H9 (cell line): Measurements from ENCODE around the gene BLMH. TPM values are rescaled to one million over a fixed set of nuclear protein-coding genes. Genes with fewer than 3 reads are reported as not detected.

ENCODE experiments used
- DNase-seq: peaks from one replicate; pipeline ENCODE4 v3.0.0-alpha.2; 2017
- H2AFZ ChIP-seq: one replicate; pipeline ENCODE4 v1.6.1; 2013; ENCODE audit warnings: mild to moderate bottlenecking, low read length, control low read depth, moderate library complexity
- H2AK5ac ChIP-seq: 2 replicates; pipeline ENCODE4 v1.6.1; 2013; ENCODE audit warnings: low read length, control low read depth, mixed read lengths; ENCODE audit not compliant: insufficient read length
- H2BK120ac ChIP-seq: one replicate; pipeline ENCODE4 v1.6.1; 2013; ENCODE audit warnings: low read depth, mild to moderate bottlenecking, low read length, control low read depth, inconsistent platforms; ENCODE audit not compliant: poor library complexity, severe bottlenecking
- H2BK12ac ChIP-seq: 2 replicates; pipeline ENCODE4 v1.6.1; 2013; ENCODE audit warnings: low read length, control low read depth, mixed read lengths, low read depth; ENCODE audit not compliant: insufficient read length
- H2BK15ac ChIP-seq: 2 replicates; pipeline ENCODE4 v1.6.1; 2013; ENCODE audit warnings: low read depth, low read length, control low read depth
- H2BK20ac ChIP-seq: one replicate; pipeline ENCODE4 v1.6.1; 2013; ENCODE audit warnings: low read depth, mild to moderate bottlenecking, low read length, control low read depth, inconsistent platforms; ENCODE audit not compliant: poor library complexity, severe bottlenecking
- H2BK5ac ChIP-seq: 2 replicates; pipeline ENCODE4 v1.6.1; 2013; ENCODE audit warnings: low read length, control low read depth, mixed read lengths; ENCODE audit not compliant: insufficient read length
- H3K14ac ChIP-seq: 2 replicates; pipeline ENCODE4 v1.6.1; 2013; ENCODE audit warnings: low read length, control low read depth; ENCODE audit not compliant: insufficient read depth
- H3K18ac ChIP-seq: 2 replicates; pipeline ENCODE4 v1.6.1; 2013; ENCODE audit warnings: low read depth, mild to moderate bottlenecking, mixed read lengths, low read length, control low read depth; ENCODE audit not compliant: insufficient read length
- H3K23ac ChIP-seq: 2 replicates; pipeline ENCODE4 v1.6.1; 2013; ENCODE audit warnings: low read length, control low read depth, mixed read lengths, low read depth; ENCODE audit not compliant: insufficient read length
- H3K23me2 ChIP-seq: 2 replicates; pipeline ENCODE4 v1.6.1; 2013; ENCODE audit warnings: low read depth, mild to moderate bottlenecking, mixed read lengths, low read length, control low read depth; ENCODE audit not compliant: insufficient read length, poor library complexity, severe bottlenecking
- H3K27ac ChIP-seq: 2 replicates; pipeline ENCODE4 v1.5.1; 2013; ENCODE audit warnings: low read length, control low read depth, mixed read lengths, low read depth; ENCODE audit not compliant: insufficient read length
- H3K27me3 ChIP-seq: 2 replicates; pipeline ENCODE4 v1.6.1; 2013; ENCODE audit warnings: low read length, control low read depth, inconsistent platforms; ENCODE audit not compliant: insufficient read depth
- H3K4ac ChIP-seq: 2 replicates; pipeline ENCODE4 v1.6.1; 2013; ENCODE audit warnings: low read depth, mild to moderate bottlenecking, control low read depth, inconsistent platforms, low read length, moderate library complexity
- H3K4me1 ChIP-seq: 2 replicates; pipeline ENCODE4 v1.6.1; 2013; ENCODE audit warnings: low read length, control low read depth, inconsistent platforms; ENCODE audit not compliant: insufficient read depth
- H3K4me2 ChIP-seq: 2 replicates; pipeline ENCODE4 v1.6.1; 2013; ENCODE audit warnings: low read length, control low read depth, mixed read lengths; ENCODE audit not compliant: insufficient read length, insufficient read depth
- H3K56ac ChIP-seq: 2 replicates; pipeline ENCODE4 v1.6.1; 2013; ENCODE audit warnings: low read depth, mild to moderate bottlenecking, mixed read lengths, low read length, control low read depth; ENCODE audit not compliant: insufficient read length
- H3K79me1 ChIP-seq: 2 replicates; pipeline ENCODE4 v1.6.1; 2013; ENCODE audit warnings: low read depth, mild to moderate bottlenecking, moderate library complexity, low read length, control low read depth, inconsistent platforms; ENCODE audit not compliant: insufficient read depth, poor library complexity, severe bottlenecking
- H3K79me2 ChIP-seq: 2 replicates; pipeline ENCODE4 v1.6.1; 2013; ENCODE audit warnings: low read length, control low read depth, inconsistent platforms; ENCODE audit not compliant: insufficient read depth
- H3K9ac ChIP-seq: 2 replicates; pipeline ENCODE4 v1.6.1; 2013; ENCODE audit warnings: low read length, control low read depth, mixed read lengths; ENCODE audit not compliant: insufficient read length; ENCODE audit errors: extremely low read depth
- H3K9me3 ChIP-seq: one replicate; pipeline ENCODE4 v1.6.1; 2013; ENCODE audit warnings: low read depth, low read length, inconsistent platforms; ENCODE audit not compliant: control insufficient read depth
- H3T11ph ChIP-seq: one replicate; pipeline ENCODE4 v1.6.1; 2013; ENCODE audit warnings: mild to moderate bottlenecking, low read length, control low read depth, inconsistent platforms
- H4K20me1 ChIP-seq: one replicate; pipeline ENCODE4 v1.6.1; 2013; ENCODE audit not compliant: control insufficient read depth, insufficient read length, insufficient read depth
- H4K5ac ChIP-seq: 2 replicates; pipeline ENCODE4 v1.6.1; 2013; ENCODE audit warnings: low read depth, mild to moderate bottlenecking, mixed read lengths, low read length, control low read depth; ENCODE audit not compliant: insufficient read length
- H4K8ac ChIP-seq: replicated peaks from 2 replicates; pipeline ENCODE4 v1.6.1; 2013; ENCODE audit warnings: low read length, control low read depth, mixed read lengths, low read depth; ENCODE audit not compliant: insufficient read length
- H4K91ac ChIP-seq: 2 replicates; pipeline ENCODE4 v1.6.1; 2013; ENCODE audit warnings: low read depth, mild to moderate bottlenecking, moderate library complexity, mixed read lengths, low read length, control low read depth; ENCODE audit not compliant: insufficient read length
- H3K27ac Mint-ChIP-seq, 3 experiments: 2 replicates in 2 of 3; 3 replicates in 1 of 3; pipeline ENCODE4 v1.8.0; 2020 to 2021; ENCODE audit warnings: mixed read lengths in 3 of 3, mild to moderate bottlenecking in 1 of 3, moderate library complexity in 1 of 3
- H3K27me3 Mint-ChIP-seq: 2 replicates; pipeline ENCODE4 v1.8.0; 2021; ENCODE audit warnings: low read depth, mild to moderate bottlenecking, moderate library complexity, mixed read lengths
- H3K36me3 Mint-ChIP-seq, 3 experiments: 2 replicates in 2 of 3; 3 replicates in 1 of 3; pipeline ENCODE4 v1.8.0; 2020 to 2021; ENCODE audit warnings: low read depth in 3 of 3, mixed read lengths in 3 of 3; ENCODE audit not compliant: insufficient read depth in 1 of 3
- H3K4me1 Mint-ChIP-seq, 2 experiments: 2 replicates each; pipeline ENCODE4 v1.8.0; 2020; ENCODE audit warnings: mixed read lengths in 2 of 2
- H3K4me3 Mint-ChIP-seq, 2 experiments: 2 replicates in 1 of 2; 3 replicates in 1 of 2; pipeline ENCODE4 v1.8.0; 2020 to 2021; ENCODE audit warnings: mild to moderate bottlenecking in 2 of 2, mixed read lengths in 2 of 2, moderate library complexity in 1 of 2
- H3K9me3 Mint-ChIP-seq, 2 experiments: 2 replicates in 1 of 2; 3 replicates in 1 of 2; pipeline ENCODE4 v1.8.0; 2020; ENCODE audit warnings: mild to moderate bottlenecking in 2 of 2, mixed read lengths in 2 of 2, moderate library complexity in 1 of 2
- CTCF ChIP-seq: fragments of 200-600 bp; sonication (generic); conservative IDR thresholded peaks from 3 replicates; pipeline ENCODE4 v1.8.0; 2021; ENCODE audit warnings: antibody characterized with exemption, mild to moderate bottlenecking
- whole genome bisulfite sequencing: extraction: QIAGEN DNeasy Blood & Tissue Kit; methylation state at CpG from one replicate; pipeline ENCODE4 v1.1.7; 2013; ENCODE audit warnings: missing lambda C conversion rate, low lambda C conversion rate, mixed read lengths; ENCODE audit not compliant: insufficient read length; ENCODE audit errors: extremely low coverage; 5-methylcytosine and 5-hydroxymethylcytosine counted together
- total RNA-seq: library from RNA; stranded (reverse); gene quantifications from 2 replicates; pipeline ENCODE4 v1.2.1, GENCODE V29; 2021

The BLMH gene
- total RNA-seq, 1 experiment from 2014 or later: 74.7 TPM

- no peak overlapping the region for H3K4me3 Mint-ChIP-seq
- H3K23ac ChIP-seq: no peak overlapping the region
- no peaks in the 10 kb centered on the region for H3K79me2 ChIP-seq
- H3K23me2 ChIP-seq: peaks cover 4% of the 10 kb centered on the region
- H2BK5ac ChIP-seq: no peak overlapping the region
- H2BK120ac ChIP-seq: no peak overlapping the region
- no peak for DNase-seq
- no peak overlapping the region for H3K18ac ChIP-seq
- no peak overlapping the region for H4K91ac ChIP-seq
- H3K4me2 ChIP-seq: no peak overlapping the region
- no peaks in the 10 kb centered on the region for H3K4me1 ChIP-seq
- TF ChIP-seq CTCF: no peak
- H4K5ac ChIP-seq: no peak overlapping the region
- no peak overlapping the region for H2BK12ac ChIP-seq
- peaks cover 2% of the 10 kb centered on the region for H3K27me3 Mint-ChIP-seq
- peaks cover 16 to 23% of the 10 kb centered on the region in 2 experiments for H3K4me1 Mint-ChIP-seq
- no peak overlapping the region for H3K9ac ChIP-seq
- no peak overlapping the region for H4K8ac ChIP-seq
- no peaks in the 10 kb centered on the region; a peak in 2 of 7 replicates for H3K36me3 Mint-ChIP-seq
- H2AK5ac ChIP-seq: no peak overlapping the region
- H3K27ac Mint-ChIP-seq: no peak overlapping the region
- no peaks in the 10 kb centered on the region for H3K9me3 ChIP-seq
- H2BK20ac ChIP-seq: no peak overlapping the region
- WGBS: no CpG with 5 or more reads among the region's 10 CpGs
- no peaks in the 10 kb centered on the region; a peak in 1 of 5 replicates for H3K9me3 Mint-ChIP-seq
- H2AFZ ChIP-seq: no peak overlapping the region
- no peak overlapping the region for H3K27ac ChIP-seq
- H3T11ph ChIP-seq: no peak overlapping the region
- H3K4ac ChIP-seq: no peak overlapping the region
- H4K20me1 ChIP-seq: no peaks in the 10 kb centered on the region
- H3K79me1 ChIP-seq: no peaks in the 10 kb centered on the region
- no peak overlapping the region for H2BK15ac ChIP-seq
- no peaks in the 10 kb centered on the region for H3K27me3 ChIP-seq
- no peak overlapping the region for H3K56ac ChIP-seq
- H3K14ac ChIP-seq: no peak overlapping the region
Measured at GRCh38 chr17:30221346-30221745, 70.4 kb downstream of the BLMH start.
